ENCODE data around the gene NCOA1. TPM values are rescaled to one million over a fixed set of nuclear protein-coding genes. Genes with fewer than 3 reads are reported as not detected.
A peak's percentile ranks its signal among the peaks of the same experiment; 100 is the strongest.
"Not testable (repeated sequence)": the region's sequence is repeated elsewhere in the genome, so short reads cannot be mapped to it uniquely, and the experiment has no call there.

NCOA1 gene
- total RNA-seq, 8 experiments from 2014 or later, result 18.7 to 65.8 (median 22.0) TPM

- peak in 1 of 8 experiments; percentile 31 for ATAC-seq (replicated peaks in 6 of 8)
- in situ Hi-C loops (cut with MboI; ENCODE audit: low pct_unique_long_range_greater_than_20kb in 2 of 9, low sequenced_read_pairs in 9 of 9, unreplicated experiment in 9 of 9), result no loop called here
- Histone ChIP-seq H3K4me3 (no peak overlapping the region), H3K27ac (no peak overlapping the region), H3K4me1 (replicated peaks in 1 of 2) (peaks cover 9 to 11% of the 10 kb centered on the region in 2 donors)
- WGBS, 10 experiments, result 50 to 100% (median 74%) methylated on average over 1 of the region's 1 CpG; no CpG with 5 or more reads in 6 of the 10 experiments
These were observed 27.8 kb upstream of the NCOA1 start for GRCh38 chr2:24463271-24463670.

GRCh38 chr2:24466871-24467870 is 23.9 kb upstream of the NCOA1 start:
- ATAC-seq (replicated peaks in 6 of 8), result no peak
- no peak overlapping the region for H3K4me3 ChIP-seq
- no peaks in the 10 kb centered on the region for H3K4me1 ChIP-seq (replicated peaks in 1 of 2)
- no peak overlapping the region for H3K27ac ChIP-seq
- 52 to 90% (median 68%) methylated on average over 2 to 6 of the region's 7 CpGs for WGBS, 10 experiments
- in situ Hi-C loops (cut with MboI; ENCODE audit: low pct_unique_long_range_greater_than_20kb in 2 of 9, low sequenced_read_pairs in 9 of 9, unreplicated experiment in 9 of 9), result no loop called here

GRCh38 chr2:24468453-24468852 is 22.6 kb upstream of the NCOA1 start:
- ATAC-seq (replicated peaks in 6 of 8); H3K4me3 ChIP-seq; H3K27ac ChIP-seq; H3K4me1 ChIP-seq (replicated peaks in 1 of 2); in situ Hi-C loops (cut with MboI; ENCODE audit: low pct_unique_long_range_greater_than_20kb in 2 of 9, low sequenced_read_pairs in 9 of 9, unreplicated experiment in 9 of 9): not testable (repeated sequence)
- whole genome bisulfite sequencing, 10 experiments, result 0 to 100% (median 83%) methylated on average over 1 of the region's 1 CpG; no CpG with 5 or more reads in 6 of the 10 experiments

GRCh38 chr2:24469148-24469650 is 21.9 kb upstream of the NCOA1 start:
- no peak overlapping the region for H3K27ac ChIP-seq

DNA sequence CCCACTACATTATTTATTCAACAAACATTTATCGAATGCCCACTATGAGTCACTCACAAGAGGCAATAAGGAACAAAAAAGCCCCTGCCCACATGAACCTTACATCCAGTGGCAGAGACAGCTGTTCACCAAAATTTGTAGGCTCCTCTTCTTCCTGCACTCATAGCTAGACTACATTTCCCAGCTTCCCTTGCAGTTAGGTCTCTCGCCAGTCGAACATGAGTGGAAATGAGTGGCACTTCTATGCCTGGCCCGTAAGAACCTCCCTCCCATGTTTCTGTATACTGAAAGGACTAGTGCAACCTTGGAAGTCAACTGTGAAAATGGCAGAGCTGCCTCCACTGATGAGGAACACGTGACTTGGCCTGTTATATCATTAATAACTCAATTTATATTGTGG is 19.4 kb upstream of the NCOA1 start:
- H3K4me1 ChIP-seq (replicated peaks in 1 of 2), result no peaks in the 10 kb centered on the region
- peak in 1 of 8 experiments; percentile 29 for ATAC-seq (replicated peaks in 6 of 8)
- H3K4me3 ChIP-seq, result no peak overlapping the region
- no peak overlapping the region for H3K27ac ChIP-seq
- 16 to 92% (median 70%) methylated on average over 1 to 5 of the region's 5 CpGs; no CpG with 5 or more reads in 1 of the 10 experiments for WGBS, 10 experiments
- in situ Hi-C loops (cut with MboI; ENCODE audit: low pct_unique_long_range_greater_than_20kb in 2 of 9, low sequenced_read_pairs in 9 of 9, unreplicated experiment in 9 of 9), result no loop called here

More at GRCh38 chr2:24469148-24469650, 21.9 kb upstream of the NCOA1 start:
- ATAC-seq (replicated peaks in 6 of 8), result no peak
- WGBS, 10 experiments, result 13 to 100% (median 90%) methylated on average over 1 to 2 of the region's 2 CpGs
- in situ Hi-C loops (cut with MboI; ENCODE audit: low pct_unique_long_range_greater_than_20kb in 2 of 9, low sequenced_read_pairs in 9 of 9, unreplicated experiment in 9 of 9), result no loop called here
- Histone ChIP-seq H3K4me1 (replicated peaks in 1 of 2) (no peaks in the 10 kb centered on the region), H3K4me3 (no peak overlapping the region)

DNA sequence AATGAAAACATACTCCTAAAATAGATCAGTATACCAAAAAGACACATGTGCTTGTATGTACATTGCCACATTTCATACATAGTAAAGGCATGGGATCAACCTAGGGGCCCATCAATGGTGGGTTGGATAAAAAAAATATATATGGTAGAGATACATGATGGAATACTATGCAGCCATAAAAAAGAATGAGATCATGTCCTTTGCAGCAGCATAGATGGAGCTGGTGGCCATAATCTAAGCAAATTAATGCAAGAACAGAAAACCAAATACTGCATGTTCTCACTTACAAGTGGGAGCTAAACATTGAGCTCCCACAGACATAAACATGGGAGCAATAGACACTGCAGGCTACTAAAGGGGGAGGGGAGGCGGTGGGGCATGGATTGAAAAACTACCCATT is 18.6 kb upstream of the NCOA1 start:
- in situ Hi-C loops (cut with MboI; ENCODE audit: low pct_unique_long_range_greater_than_20kb in 2 of 9, low sequenced_read_pairs in 9 of 9, unreplicated experiment in 9 of 9), result no loop called here
- Histone ChIP-seq H3K27ac (no peak overlapping the region), H3K4me1 (replicated peaks in 1 of 2) (no peaks in the 10 kb centered on the region), H3K4me3 (no peak overlapping the region)
- ATAC-seq (replicated peaks in 6 of 8), result no peak
- WGBS, 10 experiments, result 0 to 100% (median 50%) methylated on average over 1 of the region's 1 CpG; no CpG with 5 or more reads in 5 of the 10 experiments

- no peak for ATAC-seq (replicated peaks in 6 of 8)
- no peak overlapping the region for H3K4me3 ChIP-seq
- in situ Hi-C loops (cut with MboI; ENCODE audit: low pct_unique_long_range_greater_than_20kb in 2 of 9, low sequenced_read_pairs in 9 of 9, unreplicated experiment in 9 of 9), result no loop called here
- H3K27ac ChIP-seq, result no peak overlapping the region
- no peaks in the 10 kb centered on the region for H3K4me1 ChIP-seq (replicated peaks in 1 of 2)
These were observed 17.4 kb upstream of the NCOA1 start for GRCh38 chr2:24473626-24474025.

DNA sequence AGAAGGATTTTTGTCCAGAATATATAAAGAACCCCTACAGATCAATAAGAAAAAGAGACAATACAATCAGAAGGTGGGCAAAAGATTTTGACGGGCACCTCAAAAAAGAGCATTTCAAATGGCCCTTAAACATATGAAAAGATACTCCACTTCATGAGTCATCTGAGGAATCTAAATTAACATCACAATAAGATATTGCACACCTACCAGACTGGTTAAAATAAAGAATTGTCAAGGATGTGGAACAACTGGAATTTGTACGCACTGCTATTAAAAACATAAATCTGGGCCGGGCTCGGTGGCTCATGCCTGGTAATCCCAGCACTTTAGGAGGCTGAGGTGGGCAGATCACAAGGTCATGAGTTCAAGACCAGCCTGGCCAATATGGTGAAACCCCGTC is 17.0 kb upstream of the NCOA1 start:
- WGBS, 10 experiments, result 75 to 100% (median 92%) methylated on average over 1 to 5 of the region's 5 CpGs
- Histone ChIP-seq H3K4me1 (replicated peaks in 1 of 2) (no peaks in the 10 kb centered on the region), H3K27ac (no peak overlapping the region), H3K4me3 (no peak overlapping the region)
- no peak for ATAC-seq (replicated peaks in 6 of 8)
- in situ Hi-C loops (cut with MboI; ENCODE audit: low pct_unique_long_range_greater_than_20kb in 2 of 9, low sequenced_read_pairs in 9 of 9, unreplicated experiment in 9 of 9), result no loop called here

- no peak for ATAC-seq (replicated peaks in 6 of 8)
- Histone ChIP-seq H3K4me3 (no peak overlapping the region), H3K4me1 (replicated peaks in 1 of 2) (no peaks in the 10 kb centered on the region), H3K27ac (no peak overlapping the region)
- 39 to 100% (median 80%) methylated on average over 1 to 6 of the region's 6 CpGs; no CpG with 5 or more reads in 1 of the 10 experiments for WGBS, 10 experiments
- in situ Hi-C loops (cut with MboI; ENCODE audit: low pct_unique_long_range_greater_than_20kb in 2 of 9, low sequenced_read_pairs in 9 of 9, unreplicated experiment in 9 of 9), result no loop called here
These were observed 13.8 kb upstream of the NCOA1 start for GRCh38 chr2:24477229-24477628.

DNA sequence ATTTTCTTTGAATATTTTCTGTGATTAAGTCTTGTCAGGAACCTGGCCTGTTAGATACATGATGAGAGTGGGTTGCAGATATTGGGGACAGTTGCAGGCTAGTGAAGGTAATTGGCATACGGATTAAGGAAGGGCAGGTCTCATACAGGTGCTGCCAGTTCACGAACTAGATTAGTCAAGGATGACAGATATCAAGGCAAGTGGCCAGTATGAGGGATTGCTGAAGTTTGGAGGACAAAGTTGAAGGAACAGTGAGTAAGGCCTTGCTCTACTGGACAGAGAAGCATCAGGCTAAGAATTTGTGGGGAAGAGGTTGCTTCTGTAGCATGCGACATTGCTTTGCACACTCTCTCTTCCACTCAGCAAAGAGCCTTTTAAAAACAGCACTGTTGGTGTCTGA is 12.8 kb upstream of the NCOA1 start:
- ATAC-seq (replicated peaks in 6 of 8), result no peak
- Histone ChIP-seq H3K27ac (no peak overlapping the region), H3K4me3 (no peak overlapping the region), H3K4me1 (replicated peaks in 1 of 2) (no peaks in the 10 kb centered on the region)
- in situ Hi-C loops (cut with MboI; ENCODE audit: low pct_unique_long_range_greater_than_20kb in 2 of 9, low sequenced_read_pairs in 9 of 9, unreplicated experiment in 9 of 9), result no loop called here
- WGBS, 10 experiments, result 58 to 100% (median 83%) methylated on average over 1 to 3 of the region's 3 CpGs; no CpG with 5 or more reads in 1 of the 10 experiments

DNA sequence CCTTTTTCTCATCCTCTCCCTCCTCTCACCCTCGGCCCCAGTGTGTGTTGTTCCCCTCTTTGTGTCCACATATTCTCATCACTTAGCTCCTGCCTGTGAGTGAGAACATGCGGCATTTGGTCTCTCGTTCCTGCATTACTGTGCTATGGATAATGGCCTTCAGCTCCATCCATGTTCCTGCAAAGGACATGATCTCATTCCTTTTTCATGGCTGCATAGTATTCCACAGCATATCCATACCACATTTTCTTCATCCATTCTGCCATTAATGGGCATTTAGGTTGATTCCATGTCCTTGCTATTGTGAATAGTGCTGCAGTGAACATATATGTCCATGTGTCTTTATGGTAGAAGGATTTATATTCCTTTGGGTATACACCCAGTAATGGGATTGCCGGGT is 10.8 kb upstream of the NCOA1 start:
- H3K4me3 ChIP-seq, result no peak overlapping the region
- H3K27ac ChIP-seq, result no peak overlapping the region
- WGBS, 10 experiments, result 20 to 100% (median 92%) methylated on average over 1 to 4 of the region's 4 CpGs; no CpG with 5 or more reads in 1 of the 10 experiments
- in situ Hi-C loops (cut with MboI; ENCODE audit: low pct_unique_long_range_greater_than_20kb in 2 of 9, low sequenced_read_pairs in 9 of 9, unreplicated experiment in 9 of 9), result no loop called here
- H3K4me1 ChIP-seq (replicated peaks in 1 of 2), result no peaks in the 10 kb centered on the region
- no peak for ATAC-seq (replicated peaks in 6 of 8)

GRCh38 chr2:24482251-24482971 is 8.6 kb upstream of the NCOA1 start:
- ATAC-seq (replicated peaks in 6 of 8), result peak in 1 of 8 experiments; percentile 35
- H3K27ac ChIP-seq, result no peak overlapping the region
- no peaks in the 10 kb centered on the region for H3K4me1 ChIP-seq (replicated peaks in 1 of 2)
- WGBS, 10 experiments, result 10 to 100% (median 81%) methylated on average over 1 to 5 of the region's 5 CpGs; no CpG with 5 or more reads in 3 of the 10 experiments
- H3K4me3 ChIP-seq, result no peak overlapping the region
- in situ Hi-C loops (cut with MboI; ENCODE audit: low pct_unique_long_range_greater_than_20kb in 2 of 9, low sequenced_read_pairs in 9 of 9, unreplicated experiment in 9 of 9), result no loop called here

DNA sequence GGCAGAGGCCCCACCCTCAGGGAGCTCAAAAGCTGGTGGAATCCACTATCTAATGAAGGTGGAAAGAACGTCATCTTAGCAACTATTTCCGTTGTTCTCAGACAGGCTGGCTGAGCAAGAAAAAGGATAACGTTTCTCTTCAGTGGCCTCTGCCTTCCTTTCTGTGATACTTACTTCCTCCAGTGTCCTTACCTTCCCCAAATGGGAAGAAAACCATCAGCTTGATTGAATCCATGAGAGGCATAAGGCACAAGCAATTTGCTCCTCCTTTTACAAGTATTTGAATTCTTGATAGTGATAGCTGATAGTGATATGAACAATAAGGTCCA is 8.1 kb upstream of the NCOA1 start:
- in situ Hi-C loops (cut with MboI; ENCODE audit: low pct_unique_long_range_greater_than_20kb in 2 of 9, low sequenced_read_pairs in 9 of 9, unreplicated experiment in 9 of 9), result no loop called here
- H3K27ac ChIP-seq, result no peak overlapping the region
- no peaks in the 10 kb centered on the region for H3K4me1 ChIP-seq (replicated peaks in 1 of 2)
- ATAC-seq (replicated peaks in 6 of 8), result no peak
- H3K4me3 ChIP-seq, result no peak overlapping the region
- 40 to 100% (median 82%) methylated on average over 1 to 3 of the region's 3 CpGs; no CpG with 5 or more reads in 2 of the 10 experiments for WGBS, 10 experiments
